Measurements from ENCODE around the gene BOC. TPM values are rescaled to one million over a fixed set of nuclear protein-coding genes. Genes with fewer than 3 reads are reported as not detected.
A peak's percentile ranks its signal among the peaks of the same experiment; 100 is the strongest.

BOC gene
- total RNA-seq, 1 experiment from 2014 or later = 13.4 TPM

DNA sequence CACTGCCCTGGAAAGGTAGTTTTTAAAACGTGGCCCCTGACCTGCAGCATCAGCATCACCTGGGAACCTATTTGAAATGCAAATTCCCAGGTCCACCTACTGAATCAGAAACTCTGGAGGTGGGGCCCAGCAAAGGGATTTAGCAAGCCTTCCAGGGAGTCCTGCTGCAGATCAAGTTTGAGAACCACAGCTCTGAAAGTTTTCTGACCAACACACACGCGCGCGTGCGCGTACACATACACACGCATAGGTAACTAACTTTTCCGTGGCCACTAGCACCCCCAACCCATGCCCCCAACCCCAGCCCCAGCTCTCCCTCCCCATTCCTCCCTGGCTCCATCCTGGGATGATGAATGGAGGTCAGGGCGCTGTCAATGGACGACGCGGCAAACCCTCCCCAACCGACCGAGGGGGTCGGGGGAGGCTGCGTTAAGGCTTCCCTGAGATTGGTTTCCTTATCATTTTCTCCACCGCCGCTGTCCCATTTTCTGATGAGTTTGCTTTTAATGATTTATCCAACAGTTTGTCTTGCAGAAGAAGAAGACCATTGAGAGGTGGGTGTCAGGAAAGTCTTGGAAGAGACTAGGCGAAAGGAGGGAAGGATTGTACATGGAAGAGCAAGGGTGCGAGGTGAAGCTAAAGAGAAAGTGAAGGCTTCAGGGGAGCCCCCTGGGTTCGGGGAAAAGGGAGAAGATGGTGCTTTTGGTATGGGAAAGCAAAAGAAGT lies 590 bp upstream of the BOC start:
- Histone ChIP-seq H3K9me3 (replicated peaks) (no peaks in the 10 kb centered on the region), H3K4me3 (peak overlapping the region; percentile 94), H3K27me3 (no peaks in the 10 kb centered on the region), H3K27ac (peak overlapping the region; percentile 80), H3K4me1 (peaks cover 40% of the 10 kb centered on the region), H3K36me3 (peaks cover 2% of the 10 kb centered on the region; the same call in 1 of the 2 replicates)
- no peak for DNase-seq

DNA sequence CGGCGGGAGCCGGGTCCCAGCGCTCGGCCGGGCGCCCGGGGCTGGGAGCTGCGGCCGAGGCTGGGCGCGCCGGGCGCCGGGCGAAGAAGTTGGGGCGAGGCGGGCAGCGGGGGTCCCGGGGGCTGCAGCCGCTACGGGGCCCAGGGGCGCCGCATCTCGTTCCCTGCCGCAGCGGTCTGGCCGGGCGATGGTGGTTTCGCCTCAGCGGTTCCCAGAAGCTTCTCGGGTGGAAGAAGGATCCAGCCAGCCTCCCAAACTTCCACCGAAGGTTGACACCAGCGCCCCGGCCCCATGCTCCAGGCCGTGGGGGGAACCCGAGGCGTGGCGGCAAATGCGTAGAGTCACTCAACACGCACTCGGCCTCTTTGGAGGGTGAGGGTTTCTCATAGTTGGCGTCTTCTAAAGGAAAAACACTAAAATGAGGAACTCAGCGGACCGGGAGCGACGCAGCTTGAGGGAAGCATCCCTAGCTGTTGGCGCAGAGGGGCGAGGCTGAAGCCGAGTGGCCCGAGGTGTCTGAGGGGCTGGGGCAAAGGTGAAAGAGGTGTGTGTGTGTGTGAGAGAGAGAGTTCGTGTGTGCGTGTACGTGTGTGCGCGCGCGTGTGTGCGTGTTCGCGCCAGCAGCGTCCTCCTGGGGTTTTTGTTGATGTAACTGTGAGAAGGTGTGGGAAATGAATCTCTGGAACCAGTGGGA lies 940 bp downstream of the BOC start:
- H3K4me3 ChIP-seq = peak overlapping the region; percentile 94
- DNase-seq = peak; percentile 45 to 57
- H3K4me1 ChIP-seq = peaks cover 35% of the 10 kb centered on the region
- peaks cover 3% of the 10 kb centered on the region; the same call in 1 of the 2 replicates for H3K36me3 ChIP-seq
- H3K27me3 ChIP-seq = no peaks in the 10 kb centered on the region
- H3K9me3 ChIP-seq (replicated peaks) = no peaks in the 10 kb centered on the region
- H3K27ac ChIP-seq = peak overlapping the region; percentile 80

DNA sequence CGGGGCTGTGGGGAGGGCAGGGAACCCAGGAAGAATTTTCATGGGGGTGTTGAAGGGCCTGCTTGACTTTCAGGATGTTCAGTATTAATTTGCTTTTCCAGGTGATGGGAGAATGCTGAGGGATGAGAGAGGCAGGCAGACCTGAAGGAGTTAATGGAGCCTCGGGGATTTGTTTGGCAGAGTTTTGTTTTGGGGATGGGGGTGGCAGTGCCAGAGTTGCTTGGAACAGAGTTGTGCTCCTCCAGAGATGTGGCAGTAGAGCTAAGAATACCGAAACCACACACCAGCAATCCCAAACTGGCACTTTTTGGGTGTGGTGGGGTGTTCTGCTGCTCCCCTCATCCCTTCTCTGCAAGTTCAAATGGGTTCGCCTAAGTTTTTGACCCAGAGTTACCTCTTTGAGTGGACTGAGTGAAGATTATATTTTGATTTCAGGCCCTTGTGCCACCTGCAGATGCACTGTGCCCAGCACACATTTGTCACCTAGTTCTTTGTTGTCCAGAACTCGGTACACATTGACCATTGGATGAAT lies 1.6 kb downstream of the BOC start:
- peaks cover 7% of the 10 kb centered on the region; the same call in 1 of the 2 replicates for H3K36me3 ChIP-seq
- H3K4me3 ChIP-seq = peak overlapping the region; percentile 94
- peak overlapping the region; percentile 80; the same call in 1 of the 2 replicates for H3K27ac ChIP-seq
- H3K9me3 ChIP-seq (replicated peaks) = no peaks in the 10 kb centered on the region
- H3K4me1 ChIP-seq = peaks cover 36% of the 10 kb centered on the region
- no peaks in the 10 kb centered on the region for H3K27me3 ChIP-seq
- no peak for DNase-seq

DNA sequence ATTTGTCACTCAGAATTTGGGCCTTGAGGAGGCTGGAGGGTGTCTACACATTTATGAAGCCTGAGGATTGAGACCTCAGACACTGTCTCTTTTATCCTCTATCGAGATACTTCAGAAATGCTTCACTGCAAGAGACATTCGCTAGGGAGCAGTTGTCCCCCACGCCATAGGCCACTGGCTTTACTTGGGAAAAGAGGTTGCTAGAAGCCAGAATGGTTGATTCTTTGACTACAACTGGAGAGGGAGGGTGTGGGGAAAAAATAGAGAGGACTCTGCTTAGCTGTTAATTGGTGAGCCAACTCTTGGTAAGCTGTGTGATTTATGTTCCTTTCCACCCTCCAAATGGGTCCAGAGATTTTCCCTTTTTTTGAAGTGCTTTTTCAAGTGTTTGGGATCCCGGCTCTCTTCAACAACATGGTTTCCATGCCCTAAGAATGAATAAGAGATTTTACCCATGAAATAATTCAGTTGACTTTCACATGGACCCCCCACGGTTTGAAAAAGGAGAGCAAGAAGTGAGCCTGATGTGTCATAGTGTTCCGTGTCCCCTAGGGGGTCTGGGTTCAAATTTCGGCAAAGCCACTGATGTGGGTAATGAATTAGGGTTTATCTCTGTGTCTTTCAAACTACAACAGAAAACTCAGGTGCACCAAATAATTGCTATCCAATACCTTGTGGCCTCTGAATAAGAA lies 2.7 kb downstream of the BOC start:
- peaks cover 46% of the 10 kb centered on the region for H3K4me1 ChIP-seq
- no peak for DNase-seq
- no peaks in the 10 kb centered on the region for H3K9me3 ChIP-seq (replicated peaks)
- no peaks in the 10 kb centered on the region for H3K27me3 ChIP-seq
- H3K36me3 ChIP-seq = peaks cover 7% of the 10 kb centered on the region; the same call in 1 of the 2 replicates
- H3K27ac ChIP-seq = no peak overlapping the region
- no peak overlapping the region for H3K4me3 ChIP-seq

DNA sequence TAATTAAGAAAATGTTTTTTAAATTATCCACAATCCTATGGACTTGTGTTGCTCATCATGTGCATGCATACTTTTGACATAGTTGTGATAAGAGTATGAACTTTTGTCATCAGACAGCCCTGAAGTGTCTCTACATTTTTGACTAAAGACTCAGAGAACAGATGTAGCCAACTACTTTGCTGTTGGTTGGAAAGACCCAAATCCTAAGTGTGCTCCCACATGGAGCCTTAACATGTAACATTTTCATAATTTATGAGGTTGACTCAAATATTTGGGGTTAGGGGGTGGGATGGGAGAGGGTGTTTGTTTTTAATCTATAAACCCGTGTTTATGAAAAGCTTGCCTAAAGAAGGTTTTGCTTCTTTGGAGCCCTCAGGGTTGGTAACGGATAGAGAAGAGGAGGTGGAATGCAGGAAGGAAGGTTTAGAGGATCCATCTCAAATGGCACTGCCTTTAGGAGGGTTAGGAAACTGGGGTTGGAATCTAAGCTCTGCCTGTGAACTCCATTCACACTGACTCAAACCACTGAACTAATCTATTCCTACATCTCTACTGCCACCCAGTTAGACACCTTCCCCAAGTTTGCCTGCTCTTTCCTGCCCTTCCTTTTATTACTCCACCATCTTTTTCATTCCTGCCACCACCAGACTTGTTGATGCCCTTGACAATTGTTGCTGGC lies 3.7 kb downstream of the BOC start:
- Histone ChIP-seq H3K27me3 (no peaks in the 10 kb centered on the region), H3K36me3 (peaks cover 7% of the 10 kb centered on the region; the same call in 1 of the 2 replicates), H3K9me3 (replicated peaks) (no peaks in the 10 kb centered on the region), H3K4me1 (peaks cover 42% of the 10 kb centered on the region), H3K4me3 (no peak overlapping the region), H3K27ac (no peak overlapping the region)
- no peak for DNase-seq

DNA sequence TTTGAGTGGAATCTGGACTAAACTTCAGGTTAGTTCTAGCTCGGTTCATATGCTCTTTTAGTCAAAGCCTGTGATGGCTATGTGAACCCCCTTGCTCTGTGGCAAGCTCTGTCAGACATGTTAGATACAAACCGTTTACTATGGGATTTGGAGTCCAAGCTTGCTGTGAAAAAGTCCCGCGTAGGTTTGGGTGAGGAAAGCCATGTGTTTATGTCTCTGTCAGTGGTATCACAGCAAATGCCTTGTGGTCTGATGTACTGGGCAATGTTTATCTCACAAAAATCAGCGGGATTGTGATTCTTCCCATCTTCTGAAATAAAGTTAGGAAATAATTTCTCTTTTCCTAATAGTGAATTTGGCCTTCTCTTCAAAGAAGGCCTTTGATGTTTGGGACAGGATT lies 5.0 kb downstream of the BOC start:
- Histone ChIP-seq H3K27me3 (no peaks in the 10 kb centered on the region), H3K9me3 (replicated peaks) (no peaks in the 10 kb centered on the region), H3K4me1 (peaks cover 37% of the 10 kb centered on the region), H3K4me3 (no peak overlapping the region), H3K36me3 (peaks cover 16% of the 10 kb centered on the region), H3K27ac (no peak overlapping the region)
- no peak for DNase-seq

DNA sequence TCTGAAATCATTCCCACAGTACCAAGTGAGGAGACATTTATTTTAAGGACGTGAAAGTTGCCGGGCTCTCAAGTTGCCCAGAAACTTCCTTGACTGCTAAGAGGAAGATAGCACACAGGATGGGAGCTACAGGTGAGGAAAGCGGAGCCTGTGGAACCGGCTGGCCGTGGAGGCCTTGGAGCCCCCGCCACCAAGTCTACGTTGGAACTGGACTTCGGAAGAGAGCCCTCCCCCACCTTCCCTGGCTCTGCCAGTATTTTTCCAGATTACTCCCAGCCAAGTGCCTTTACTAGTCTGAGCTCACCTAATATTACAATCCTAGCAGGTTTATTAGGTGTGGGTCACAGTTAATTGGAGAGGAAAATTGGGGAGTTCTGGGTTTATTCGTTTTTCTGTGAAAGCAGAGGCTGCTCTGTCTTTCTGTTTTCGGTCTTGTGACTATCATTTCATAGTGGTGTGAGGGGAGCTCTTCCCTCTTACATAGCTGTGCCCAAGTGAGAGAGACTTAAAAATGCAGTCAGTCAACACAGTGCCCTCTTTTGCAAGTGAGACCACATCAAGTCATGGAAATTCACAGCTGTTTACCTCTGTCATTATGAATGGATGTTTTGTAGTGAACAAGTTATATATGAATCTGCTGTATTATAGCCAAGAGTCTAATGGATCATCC lies 6.8 kb downstream of the BOC start:
- peaks cover 46% of the 10 kb centered on the region for H3K4me1 ChIP-seq
- peaks cover 16% of the 10 kb centered on the region for H3K36me3 ChIP-seq
- peak in 1 of 2 experiments; percentile 61 for DNase-seq
- no peak overlapping the region for H3K4me3 ChIP-seq
- H3K27ac ChIP-seq = peak overlapping the region; percentile 25; the same call in 1 of the 2 replicates
- H3K9me3 ChIP-seq (replicated peaks) = no peaks in the 10 kb centered on the region
- no peaks in the 10 kb centered on the region for H3K27me3 ChIP-seq

DNA sequence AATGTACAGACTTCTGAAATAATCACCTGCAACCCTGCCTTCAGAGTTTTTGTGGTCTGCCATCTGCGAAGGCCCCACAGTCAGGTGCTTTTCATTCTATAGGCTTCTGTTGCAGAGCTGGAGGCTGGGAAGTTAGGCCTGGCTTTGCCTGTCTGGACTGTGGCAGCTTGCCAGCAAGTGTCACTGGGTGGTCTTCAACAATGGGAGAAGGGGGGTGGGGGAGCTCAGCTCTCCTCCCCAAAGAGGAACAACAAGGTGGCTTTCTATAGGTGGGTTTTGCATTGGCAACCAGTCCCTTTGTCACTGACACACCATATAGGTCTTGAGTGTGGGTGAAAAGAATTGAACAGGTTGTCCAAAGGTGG lies 7.3 kb downstream of the BOC start:
- Histone ChIP-seq H3K4me1 (peaks cover 44% of the 10 kb centered on the region), H3K9me3 (replicated peaks) (no peaks in the 10 kb centered on the region), H3K27me3 (no peaks in the 10 kb centered on the region), H3K4me3 (no peak overlapping the region), H3K27ac (no peak overlapping the region), H3K36me3 (peaks cover 18% of the 10 kb centered on the region)
- DNase-seq = peak; percentile 54 to 74

DNA sequence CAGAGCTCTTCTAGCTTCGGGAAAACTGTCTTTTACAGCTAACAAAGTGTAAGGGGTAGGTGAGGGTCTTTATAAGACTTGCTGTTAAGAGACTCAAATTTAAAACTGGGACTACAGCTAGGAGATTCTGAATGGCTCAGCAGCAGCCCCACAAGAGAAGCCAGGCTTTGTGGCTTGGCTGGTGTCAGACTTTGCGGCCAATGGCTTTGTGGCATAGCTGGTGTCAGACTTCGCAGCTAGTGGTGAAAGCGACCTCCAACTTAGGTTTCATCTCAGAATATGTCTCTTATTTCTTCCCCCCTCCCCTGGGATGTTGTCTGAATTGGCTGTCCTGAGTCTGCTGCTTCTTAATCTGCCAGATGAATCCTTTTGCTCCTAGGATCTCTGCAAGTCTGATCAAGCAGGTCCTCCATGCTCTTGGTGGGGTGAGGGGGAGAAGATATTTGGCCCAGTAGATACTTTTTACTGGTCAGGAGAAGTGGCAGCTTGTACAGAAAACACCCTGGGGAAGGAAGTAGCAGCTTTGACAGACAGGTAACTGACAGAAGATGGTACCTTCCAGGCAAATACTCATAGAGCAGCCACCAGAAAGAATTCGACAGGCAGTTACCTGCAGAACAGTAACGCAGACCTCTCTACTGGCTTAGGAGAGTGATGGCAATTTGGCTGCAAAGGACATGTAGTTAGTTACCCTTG lies 8.4 kb downstream of the BOC start:
- H3K4me1 ChIP-seq = peaks cover 38% of the 10 kb centered on the region
- H3K27ac ChIP-seq = no peak overlapping the region
- no peak for DNase-seq

DNA sequence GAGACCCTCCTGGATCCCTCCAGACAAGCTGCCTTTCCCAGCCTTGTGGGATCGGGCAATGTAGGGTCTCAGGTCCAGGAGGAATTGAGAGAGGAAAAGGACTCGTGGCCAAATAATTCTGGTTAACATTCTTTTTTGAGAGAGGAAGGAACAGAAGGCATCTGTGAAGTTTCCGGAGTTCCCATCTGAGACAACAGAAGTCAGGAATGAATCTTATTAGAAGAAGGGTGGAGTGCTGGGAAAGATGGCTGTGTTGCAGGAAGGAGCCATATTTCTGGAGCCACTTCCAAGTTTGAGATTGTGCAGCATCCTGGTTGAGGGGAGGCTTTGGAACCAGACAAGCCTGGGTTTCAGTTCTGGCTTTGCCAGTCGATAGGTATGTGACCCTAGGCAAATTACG lies 9.4 kb downstream of the BOC start:
- DNase-seq = no peak
- H3K4me3 ChIP-seq = no peak overlapping the region
- peaks cover 35% of the 10 kb centered on the region for H3K4me1 ChIP-seq
- no peaks in the 10 kb centered on the region for H3K9me3 ChIP-seq (replicated peaks)
- no peak overlapping the region for H3K27ac ChIP-seq
- no peaks in the 10 kb centered on the region for H3K27me3 ChIP-seq
- H3K36me3 ChIP-seq = peaks cover 22% of the 10 kb centered on the region

More for the DNA sequence above, 8.4 kb downstream of the BOC start:
- H3K4me3 ChIP-seq = no peak overlapping the region
- H3K27me3 ChIP-seq = no peaks in the 10 kb centered on the region
- H3K36me3 ChIP-seq = peaks cover 19% of the 10 kb centered on the region
- no peaks in the 10 kb centered on the region for H3K9me3 ChIP-seq (replicated peaks)

DNA sequence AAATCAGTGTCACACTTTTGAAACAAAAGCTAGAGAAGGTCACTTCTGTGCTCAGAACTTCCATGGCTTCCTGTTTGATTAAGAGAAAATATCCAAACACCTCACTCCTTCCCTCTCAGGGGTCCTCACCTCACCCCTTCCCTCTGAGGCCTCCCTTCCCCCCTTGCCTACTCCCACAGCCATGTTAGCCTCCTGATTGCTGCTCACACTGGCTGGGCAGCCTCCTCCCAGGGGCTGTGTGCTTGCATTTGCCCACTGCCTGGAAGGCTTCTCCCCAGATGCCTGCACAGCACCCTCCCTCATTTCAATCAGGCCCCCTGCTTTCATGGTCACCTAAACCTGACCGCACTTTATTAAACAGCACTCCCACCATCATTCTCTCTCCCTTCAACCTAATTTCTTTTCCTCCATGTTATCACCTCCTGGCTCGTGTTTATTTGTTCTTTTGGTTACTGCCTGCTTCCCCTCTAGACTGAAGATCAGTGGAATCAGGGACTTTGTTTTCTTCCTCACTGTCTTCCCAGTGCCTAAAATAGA lies 10.4 kb downstream of the BOC start:
- H3K27me3 ChIP-seq = no peaks in the 10 kb centered on the region
- no peak overlapping the region for H3K27ac ChIP-seq
- H3K9me3 ChIP-seq (replicated peaks) = no peaks in the 10 kb centered on the region
- H3K4me3 ChIP-seq = no peak overlapping the region
- peaks cover 46% of the 10 kb centered on the region for H3K4me1 ChIP-seq
- DNase-seq = no peak
- peaks cover 23% of the 10 kb centered on the region for H3K36me3 ChIP-seq

DNA sequence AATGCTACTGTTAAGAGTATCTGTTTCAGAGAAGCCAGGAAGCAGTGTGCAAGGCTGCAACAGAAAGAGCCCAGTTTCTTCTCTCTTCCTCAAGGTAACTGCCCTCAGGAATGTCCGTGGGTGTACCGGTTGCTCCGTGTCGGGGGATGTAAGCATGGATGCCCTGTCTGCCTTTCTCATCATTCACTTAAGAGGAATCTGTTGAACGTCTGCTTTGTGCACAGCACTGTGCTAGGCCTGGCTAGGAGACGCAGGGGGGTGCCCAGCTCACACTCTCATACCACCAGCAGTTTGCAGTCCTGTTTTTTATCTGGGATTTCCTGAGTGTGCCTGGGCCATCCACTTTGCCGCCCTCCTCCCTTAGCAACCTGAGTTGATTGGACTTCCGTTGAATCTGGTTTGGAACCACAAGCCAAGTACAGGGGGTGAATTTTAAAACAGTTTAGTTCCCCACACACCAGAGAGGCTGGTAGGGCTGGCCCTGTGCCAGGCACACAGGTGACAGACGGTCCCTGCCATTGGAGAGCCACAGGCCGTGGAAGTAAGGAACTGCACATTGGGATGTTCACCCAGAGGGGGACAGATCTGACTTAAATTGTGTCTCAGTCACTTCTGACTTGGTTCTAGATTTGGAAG lies 11.2 kb downstream of the BOC start:
- H3K9me3 ChIP-seq (replicated peaks) = no peaks in the 10 kb centered on the region
- no peaks in the 10 kb centered on the region for H3K27me3 ChIP-seq
- H3K36me3 ChIP-seq = peaks cover 21% of the 10 kb centered on the region
- H3K27ac ChIP-seq = no peak overlapping the region
- H3K4me3 ChIP-seq = no peak overlapping the region
- peaks cover 53% of the 10 kb centered on the region for H3K4me1 ChIP-seq
- no peak for DNase-seq

Measured in SJCRH30 (cell line).